HG03575 (cell line): Measurements from ENCODE around the gene ARFGAP1.

Experiments used
- ATAC-seq: cut with Tn5 transposase; IDR thresholded peaks from one replicate; pipeline ENCODE4 v1.9.1; 2021; ENCODE audit not compliant: unreplicated experiment, insufficient number of reproducible peaks, low FRiP score; ENCODE audit errors: extremely low read depth

The ARFGAP1 gene

DNA sequence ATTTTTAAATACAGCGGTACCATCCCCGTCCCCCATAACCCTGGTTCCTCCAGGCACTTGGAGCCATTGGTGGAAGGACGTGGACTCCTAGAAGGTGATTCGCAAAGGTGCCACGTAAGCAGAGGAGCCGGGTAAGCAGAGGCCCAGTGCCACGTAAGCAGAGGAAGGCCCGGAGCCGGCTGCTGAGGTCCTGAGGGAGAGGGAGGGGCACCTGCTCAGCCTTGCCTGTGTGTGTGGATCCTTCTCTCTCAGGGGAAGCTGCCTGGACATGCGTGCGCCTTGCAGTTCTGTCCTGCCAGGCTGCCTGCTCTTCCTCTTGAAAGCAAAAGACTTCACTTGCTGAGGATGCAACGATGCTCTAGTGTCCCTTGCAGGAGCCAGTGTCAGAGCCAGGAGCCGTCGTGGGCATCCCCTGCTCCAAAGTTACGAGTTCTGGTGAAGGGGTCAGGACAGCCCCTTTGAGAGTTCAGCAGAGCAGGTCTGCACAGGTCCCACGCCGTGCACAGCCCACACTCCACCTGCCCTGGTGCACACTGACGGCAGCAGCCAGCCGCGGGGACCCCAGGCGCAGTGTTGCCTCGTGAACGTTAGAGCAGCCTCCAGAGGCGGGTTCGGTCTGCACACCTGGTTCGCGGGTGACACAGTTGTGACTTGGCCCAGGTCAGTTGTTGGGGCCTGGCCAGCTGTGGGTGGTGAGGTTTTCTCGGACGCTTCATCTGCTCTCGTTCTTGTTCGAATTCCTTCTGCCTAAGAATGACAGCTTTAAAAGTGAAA, 16.5 kb upstream of the ARFGAP1 start:
- no peak for ATAC-seq

DNA sequence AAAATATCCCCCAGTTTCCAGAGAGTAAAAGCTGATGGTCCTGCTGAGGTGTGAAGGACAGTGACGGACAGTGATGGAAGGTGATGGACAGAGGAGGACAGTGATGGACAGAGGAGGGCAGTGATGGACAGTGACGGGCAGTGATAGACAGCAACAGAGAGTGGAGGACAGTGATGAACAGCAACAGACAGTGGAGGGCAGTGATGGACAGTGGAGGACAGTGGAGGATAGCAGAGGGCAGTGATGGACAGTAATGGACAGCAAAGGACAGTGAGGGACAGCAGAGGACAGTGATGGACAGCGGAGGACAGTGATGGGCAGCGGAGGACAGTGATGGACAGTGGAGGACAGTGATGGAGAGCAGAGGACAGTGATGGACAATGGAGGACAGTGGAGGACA, 15.7 kb upstream of the ARFGAP1 start:
- ATAC-seq = no peak

DNA sequence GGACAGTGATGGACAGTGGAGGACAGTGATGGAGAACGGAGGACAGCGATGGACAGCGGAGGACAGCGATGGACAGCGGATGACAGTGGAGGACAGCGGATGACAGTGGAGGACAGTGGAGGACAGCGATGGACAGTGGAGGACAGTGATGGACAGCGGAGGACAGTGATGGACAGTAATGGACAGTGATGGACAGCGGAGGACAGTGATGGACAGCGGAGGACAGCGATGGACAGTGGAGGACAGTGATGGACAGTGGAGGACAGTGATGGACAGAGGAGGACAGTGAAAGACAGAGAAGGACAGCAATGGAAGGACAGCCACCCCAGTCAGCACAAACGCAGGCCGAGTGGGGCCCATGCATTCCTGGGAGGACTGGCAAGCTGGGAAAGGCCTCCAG, 15.0 kb upstream of the ARFGAP1 start:
- ATAC-seq = no peak

DNA sequence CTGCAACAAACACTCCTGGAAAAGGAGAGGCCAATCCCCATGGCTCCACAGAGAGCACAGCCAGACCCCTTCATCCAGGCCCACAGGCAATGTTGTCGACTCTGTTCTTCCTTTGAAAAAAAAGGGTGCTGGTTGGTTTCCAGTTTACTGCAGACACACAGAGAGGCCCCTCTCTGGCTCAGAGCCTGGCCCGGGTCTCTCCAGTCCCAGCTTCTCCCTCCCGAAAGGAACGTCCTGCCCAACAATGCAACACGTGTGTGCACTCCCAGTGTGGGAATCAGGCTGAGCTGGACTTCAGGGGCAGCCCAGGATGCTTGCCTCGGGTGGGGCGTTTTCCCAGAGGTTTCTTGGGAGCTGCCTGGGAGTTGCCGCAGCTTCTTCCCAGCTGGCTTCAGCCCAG, 13.8 kb upstream of the ARFGAP1 start:
- no peak for ATAC-seq

DNA sequence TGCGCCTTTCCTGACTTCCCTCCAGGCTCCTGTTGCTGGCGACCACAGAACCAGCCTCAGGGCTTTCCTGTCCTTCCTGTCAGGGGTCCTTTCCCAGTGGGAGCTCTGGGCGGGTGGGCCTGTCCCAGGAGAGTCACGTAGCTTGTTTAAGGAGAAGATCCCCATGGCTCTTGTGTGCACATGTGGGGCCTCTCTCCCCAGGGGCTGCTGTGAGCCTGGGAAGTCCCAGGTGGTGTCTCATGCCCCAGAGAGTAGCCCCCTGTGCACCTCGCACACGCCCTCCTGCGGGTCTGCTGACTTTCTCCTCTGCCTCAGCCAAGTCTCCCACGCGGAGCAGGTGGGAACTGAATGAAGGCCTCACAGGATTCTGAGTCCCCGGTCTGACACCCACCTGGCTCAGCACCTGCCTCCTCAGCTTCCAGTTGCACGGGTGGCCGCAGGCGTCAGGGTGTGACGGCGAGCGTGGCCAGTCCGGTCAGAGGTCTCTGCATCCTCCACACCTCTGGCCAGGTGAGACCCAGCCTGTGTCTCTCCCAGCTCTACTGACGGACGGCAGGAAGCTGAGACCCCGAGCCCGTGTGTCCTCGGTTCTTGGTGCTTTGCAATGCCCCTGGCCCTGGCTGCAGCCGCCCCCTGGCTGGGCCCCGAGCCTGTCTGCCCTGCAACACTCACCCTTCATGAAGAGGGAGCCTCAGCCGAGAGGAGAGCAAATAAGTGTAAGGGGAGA, 12.7 kb upstream of the ARFGAP1 start:
- no peak for ATAC-seq

DNA sequence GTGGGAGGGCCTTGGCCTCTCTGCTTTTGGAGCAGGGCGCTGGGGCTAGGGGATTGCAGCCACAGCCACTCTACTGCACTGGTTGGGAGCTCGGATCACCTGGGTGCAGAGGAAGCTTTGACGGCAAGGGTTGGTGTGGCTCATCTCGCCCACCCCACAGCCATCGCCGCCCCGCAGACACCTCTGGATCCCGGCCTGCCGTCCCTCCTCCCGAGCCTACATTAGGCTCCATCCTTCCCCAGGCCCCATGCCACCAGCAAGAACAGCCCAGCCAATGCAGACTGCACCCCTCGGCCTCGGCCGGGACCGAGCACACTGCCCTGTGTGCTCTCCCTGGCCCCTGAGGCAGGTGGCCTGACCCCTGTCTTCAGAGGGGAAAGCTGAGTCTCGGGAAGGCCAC, 12.1 kb upstream of the ARFGAP1 start:
- no peak for ATAC-seq

DNA sequence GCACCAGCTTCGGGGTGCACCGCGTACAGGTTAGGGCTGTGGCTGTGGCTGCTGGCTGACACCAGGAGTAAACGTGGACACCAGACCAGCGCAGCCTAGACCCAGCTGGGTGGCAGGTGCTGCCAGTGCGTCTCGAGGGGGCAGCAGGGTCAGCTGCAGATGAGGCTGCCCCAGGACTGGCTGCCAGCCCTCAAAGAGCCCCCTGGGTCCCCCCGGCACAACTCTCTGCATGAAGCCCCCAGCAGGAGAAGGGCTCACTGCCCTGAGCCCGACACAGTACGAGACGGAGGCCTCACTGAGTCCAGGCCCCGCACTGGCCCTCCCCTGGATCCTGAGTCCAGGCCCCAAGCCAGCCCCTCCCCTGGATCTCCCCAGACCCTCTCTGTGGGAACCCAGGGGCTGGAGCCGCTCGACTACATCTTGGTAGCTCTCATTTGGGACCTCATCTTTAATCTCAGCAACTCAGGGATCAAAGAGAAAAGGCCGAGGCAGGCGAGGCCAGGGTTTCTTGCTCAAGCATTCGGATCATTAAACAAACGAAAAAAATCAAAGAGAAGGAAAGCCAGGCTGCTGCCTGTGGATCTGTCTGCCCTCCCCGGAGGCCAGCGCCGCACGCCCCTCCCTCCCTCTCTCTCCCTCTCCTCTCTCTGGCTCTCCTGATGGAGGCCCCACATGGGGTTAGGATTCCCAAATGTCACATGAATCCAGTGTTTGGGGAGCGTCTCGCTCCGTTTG, 11.4 kb upstream of the ARFGAP1 start:
- no peak for ATAC-seq

DNA sequence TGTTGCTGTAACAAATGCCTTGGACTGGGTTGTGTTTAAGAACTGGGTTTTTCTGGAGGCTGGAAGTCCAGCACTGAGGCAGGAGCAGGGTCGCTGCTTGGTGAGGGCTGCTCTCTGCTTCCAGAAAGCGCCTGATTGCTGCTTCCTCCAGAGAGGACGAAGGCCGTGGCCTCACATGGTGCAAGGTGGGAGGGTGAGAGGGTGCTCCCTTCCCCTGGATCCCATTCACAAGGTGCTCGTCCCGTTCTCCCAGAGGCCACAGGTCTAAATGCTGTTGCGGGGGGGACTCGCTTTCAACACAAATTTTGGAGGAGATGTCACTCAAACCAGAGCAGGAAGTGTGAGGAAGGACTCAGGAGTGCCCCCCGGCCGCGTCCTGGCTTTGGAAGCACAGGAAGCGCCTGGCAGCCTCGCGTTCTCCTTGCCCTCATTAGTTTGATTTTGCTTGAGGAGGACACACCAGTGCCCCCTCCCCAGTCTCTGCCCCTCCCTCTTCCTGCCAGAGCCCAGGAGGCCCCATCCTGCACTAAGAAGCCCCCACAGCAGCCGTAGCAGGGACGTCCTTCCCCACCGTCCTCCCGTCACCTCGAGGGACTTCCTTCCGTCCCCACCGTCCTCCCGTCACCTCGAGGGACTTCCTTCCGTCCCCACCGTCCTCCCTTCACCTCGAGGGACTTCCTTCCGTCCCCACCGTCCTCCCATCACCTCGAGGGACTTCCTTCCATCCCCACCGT, 10.7 kb upstream of the ARFGAP1 start:
- ATAC-seq = no peak

DNA sequence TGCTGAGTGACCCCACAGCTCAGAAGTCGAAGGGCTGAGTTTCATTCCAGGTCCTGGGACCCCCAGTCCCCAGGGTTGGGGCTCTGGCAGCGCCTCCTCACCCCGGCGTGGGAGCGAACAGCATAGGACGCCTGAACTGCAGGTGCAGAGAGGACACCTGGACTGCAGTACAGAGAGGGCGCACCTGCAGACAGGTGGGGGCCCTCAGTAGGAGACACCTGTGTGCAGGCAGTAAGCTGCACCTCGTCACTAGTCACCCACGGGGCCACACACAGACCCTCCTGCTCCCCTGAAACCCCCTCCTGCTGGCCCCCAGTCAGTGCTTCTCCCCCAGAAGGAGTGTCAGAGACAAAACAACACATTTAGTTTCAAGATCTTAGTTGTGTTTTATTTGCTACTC, 9.8 kb upstream of the ARFGAP1 start:
- ATAC-seq = no peak

DNA sequence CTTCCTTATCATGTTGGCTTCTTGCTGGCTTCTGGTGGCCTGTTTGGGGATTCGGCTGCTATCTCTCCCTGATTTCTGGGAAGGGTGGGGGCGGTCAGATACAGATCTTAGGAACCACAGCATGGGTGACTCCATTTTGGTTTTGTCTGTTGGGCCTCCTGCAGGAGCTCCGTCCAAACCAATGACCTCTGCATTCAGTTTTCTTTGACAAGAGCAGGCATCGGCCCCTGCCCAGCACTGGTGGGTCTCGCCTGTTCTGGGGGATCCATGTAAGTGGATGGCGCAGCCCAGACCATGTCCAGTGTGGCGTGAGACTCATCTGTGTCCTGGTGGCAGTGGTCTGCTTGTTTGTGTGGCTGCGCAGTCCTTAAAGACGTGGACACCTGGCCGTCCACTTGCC, 8.6 kb upstream of the ARFGAP1 start:
- no peak for ATAC-seq

DNA sequence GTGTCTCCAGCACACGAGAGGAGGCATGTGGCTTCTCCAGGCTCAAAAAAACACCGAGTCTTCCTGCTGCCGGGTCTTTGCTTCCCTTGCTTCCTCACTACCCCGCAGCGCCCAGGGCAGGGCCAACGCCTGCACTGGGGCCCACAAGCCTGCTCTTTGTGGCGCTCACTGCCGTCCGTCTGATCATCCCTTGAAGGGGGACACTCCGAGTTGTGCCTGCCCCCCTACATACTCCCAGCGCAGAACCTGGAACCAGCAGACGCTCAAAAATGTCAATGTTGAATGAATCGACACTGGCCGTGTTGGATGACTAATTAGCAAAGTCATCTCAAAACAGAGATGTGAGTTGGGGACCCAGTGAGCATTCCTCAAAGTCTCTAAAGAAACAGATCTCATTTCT, 8.1 kb upstream of the ARFGAP1 start:
- ATAC-seq = no peak

DNA sequence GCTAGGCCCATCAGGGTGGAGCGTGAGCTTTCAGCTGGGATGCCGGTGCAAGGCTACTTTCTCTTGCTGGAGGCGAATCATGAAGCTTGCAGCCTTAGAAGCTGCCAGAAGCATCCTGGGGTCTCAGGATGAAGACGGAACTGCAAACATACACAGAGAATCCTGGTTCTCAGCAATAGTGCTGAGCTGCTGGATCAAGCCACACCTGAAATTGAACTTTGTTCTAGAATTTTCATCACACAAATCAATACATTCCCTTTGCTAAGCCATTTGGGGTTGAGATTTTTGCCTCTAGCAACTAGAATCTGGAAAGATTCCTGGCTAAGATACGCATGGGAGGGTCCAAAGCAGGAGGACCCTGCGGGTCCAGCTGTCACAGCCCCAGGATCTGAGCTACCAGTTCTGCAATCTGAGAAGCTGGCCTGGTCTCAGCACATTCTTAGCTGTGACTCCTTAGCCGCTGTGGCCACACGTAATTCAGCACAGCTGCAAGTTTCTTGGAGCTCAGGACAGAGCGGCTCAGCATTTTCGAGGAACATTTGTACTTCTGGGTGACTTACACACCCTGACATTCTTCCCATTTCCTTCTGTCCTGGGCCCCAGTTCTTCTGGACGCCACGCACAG, 6.6 kb upstream of the ARFGAP1 start:
- ATAC-seq = no peak

DNA sequence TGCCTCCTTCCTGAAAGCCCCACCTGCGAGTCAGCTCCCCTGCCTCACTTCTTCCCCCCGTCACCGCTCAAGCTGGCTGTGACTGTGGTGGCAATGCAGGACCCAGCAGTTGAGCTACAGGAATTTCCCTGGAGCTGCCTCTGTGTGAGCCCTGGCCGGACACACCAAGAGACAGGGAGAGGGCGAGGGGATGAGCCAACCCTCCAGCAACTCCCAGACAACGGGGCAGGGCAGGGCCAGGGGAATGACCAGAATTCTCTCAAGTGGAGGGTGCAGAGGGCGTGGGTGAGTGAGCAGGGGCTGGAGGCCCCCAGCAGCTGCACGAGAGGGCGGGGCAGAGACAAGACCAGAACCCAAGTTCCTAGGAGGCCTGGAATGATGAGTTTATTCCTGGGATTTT, 4.9 kb upstream of the ARFGAP1 start:
- ATAC-seq = no peak

DNA sequence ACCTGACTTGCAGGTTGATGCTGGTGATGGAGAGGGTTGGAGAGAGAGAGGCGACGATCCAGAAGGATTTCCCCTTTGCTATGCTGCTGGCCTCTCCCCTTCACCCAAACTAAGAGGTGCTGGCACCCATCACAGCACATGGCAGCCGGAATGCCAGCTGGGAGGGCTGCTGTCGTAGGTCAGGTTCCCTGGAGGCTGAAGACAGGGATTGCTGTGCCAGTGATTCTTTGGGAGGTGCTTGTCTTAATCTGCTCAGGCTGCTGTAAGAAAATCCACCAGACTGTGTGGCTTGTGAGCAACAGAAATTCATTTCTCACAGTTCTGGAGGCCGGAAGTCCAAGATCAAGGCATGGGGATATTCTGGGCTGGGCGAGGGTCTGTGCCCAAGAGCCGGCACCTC, 4.4 kb upstream of the ARFGAP1 start:
- ATAC-seq = no peak

DNA sequence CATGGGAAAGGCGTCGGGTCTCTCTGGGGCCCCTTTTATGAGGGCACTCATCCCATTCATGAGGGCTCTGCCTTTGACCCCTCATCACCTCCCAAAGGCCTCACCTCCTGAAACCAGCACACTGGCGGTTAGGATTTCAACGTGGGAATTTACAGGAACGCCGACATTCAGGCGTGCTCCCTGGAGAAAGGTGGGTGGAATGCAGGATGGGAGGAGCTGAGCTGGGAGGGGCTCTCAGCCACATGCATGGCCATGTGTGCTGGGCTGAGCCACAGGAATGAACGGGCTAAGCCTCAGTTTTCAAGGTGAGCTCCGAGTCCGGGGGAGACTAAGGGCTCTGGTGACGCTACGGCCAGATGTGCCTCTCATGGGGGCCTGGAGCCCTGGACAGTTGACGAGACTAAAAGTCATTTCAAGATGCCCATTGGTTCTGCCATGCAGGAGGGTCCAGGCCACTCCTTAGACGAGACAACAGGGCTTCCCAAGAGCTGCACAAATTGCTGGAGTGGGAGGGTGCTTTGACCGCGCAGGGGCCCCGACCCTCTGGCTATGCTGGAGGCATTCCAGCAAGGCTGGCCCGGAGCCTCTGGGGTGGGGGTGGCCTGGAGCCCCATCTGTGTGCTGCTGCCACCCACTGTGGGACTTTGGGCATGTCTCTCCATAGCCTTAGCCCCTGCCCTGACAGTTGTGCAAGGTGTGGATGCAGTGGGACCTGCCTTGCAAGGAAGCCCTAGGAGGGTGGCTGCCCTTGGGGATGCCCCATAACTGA, 3.8 kb upstream of the ARFGAP1 start:
- no peak for ATAC-seq

DNA sequence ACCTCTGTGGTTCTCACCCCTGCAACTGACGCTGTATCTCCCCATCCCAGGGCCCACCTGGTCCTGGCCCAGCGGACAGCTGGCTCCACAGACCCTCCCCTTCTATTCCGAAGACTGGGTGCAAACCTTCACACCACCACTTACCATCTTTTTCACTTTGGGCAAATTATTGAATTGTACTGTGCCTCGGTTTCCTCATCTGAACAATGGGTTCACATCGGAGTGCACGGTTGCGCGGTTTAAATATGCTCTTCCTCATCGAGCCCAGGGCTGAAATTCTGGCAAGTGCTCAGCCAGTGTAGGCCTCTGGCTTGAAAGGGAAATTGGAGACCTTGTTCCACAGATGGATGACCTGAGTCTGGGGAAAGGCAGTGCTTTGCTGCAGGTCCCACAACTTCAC, 2.9 kb upstream of the ARFGAP1 start:
- ATAC-seq = no peak

DNA sequence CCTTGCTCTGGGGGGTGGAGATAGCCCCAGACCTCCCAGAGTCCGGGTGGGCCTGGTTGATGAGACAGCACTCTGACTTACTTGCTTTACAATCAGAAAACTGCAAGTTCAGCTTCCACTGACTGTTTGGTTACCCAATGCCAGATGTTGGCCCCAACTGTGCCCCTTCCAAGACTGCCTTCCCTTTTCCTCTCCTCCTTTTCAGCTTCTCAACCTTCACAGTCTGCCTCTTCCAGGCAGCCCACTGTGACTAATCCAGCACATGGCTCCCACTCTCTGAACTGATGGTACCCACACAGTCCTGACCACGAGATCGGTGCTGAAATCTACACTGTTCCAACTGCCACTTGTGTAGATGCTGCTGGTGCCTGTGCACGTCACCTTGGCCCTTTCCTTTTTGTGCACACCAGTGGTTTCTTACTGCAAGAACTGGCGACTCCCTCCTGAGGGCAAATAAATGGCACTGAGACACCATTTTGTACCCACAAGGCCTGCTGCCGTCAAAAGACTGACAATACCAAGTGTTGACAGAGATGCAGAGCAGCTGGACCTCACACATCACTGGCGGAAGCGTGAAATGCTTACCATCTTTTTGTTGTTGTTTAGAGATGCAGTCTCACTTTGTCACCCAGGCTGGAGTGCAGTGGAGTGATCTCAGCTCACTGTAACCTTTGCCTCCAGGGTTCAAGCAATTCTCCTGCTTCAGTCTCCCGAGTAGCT, 1.8 kb upstream of the ARFGAP1 start:
- no peak for ATAC-seq

DNA sequence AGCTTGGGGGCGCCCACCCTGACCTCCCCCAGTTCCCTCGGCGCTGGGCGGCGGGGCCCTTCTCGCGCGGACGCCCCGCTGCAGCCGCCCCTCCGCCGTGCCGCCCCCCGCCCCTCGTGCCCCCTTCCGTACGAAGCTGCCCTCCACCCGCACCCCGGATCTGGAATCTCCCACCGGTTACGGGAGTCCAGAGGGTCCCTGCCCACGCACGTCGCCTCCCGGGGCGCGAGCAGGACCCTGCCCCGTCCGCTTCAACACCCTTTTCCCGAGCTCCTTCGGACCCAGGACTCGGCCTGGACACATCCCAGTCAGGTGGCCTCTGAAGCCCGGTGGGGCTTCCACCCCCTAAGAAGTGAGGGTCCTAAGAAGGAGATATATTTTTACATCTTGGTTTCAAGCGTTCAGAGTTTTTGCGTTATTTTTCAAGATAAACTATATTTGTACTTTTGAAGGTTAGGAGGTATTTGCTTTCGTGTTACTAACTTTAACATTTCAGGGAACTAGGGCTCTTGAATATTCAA, 506 bp downstream of the ARFGAP1 start:
- ATAC-seq = no peak
